B cell (primary cell): ENCODE measurements around the gene C10orf143.

ENCODE experiments used
- CTCF ChIP-seq: fragments of 200-600 bp; IDR thresholded peaks from one replicate; pipeline ENCODE4 v1.8.0; 2022; ENCODE audit warnings: antibody characterized with exemption, mild to moderate bottlenecking
- EZH2 ChIP-seq: IDR thresholded peaks from 2 replicates; pipeline ENCODE4 v1.6.1; 2012; ENCODE audit warnings: borderline replicate concordance, low read depth, mild to moderate bottlenecking, moderate library complexity, low read length; ENCODE audit not compliant: insufficient read depth, poor library complexity, severe bottlenecking

- TF ChIP-seq CTCF (no peak), EZH2 (no peak)
Measured at GRCh38 chr10:130065251-130065650, 45.4 kb downstream of the C10orf143 start.
